GM18519 (cell line): Measurements from ENCODE around the gene SHROOM2.
"Not testable (repeated sequence)": the region's sequence is repeated elsewhere in the genome, so short reads cannot be mapped to it uniquely, and the experiment has no call there.

Experiments
- ATAC-seq: cut with Tn5 transposase; IDR thresholded peaks from one replicate; pipeline ENCODE4 v1.9.1; 2021; ENCODE audit warnings: mild to moderate bottlenecking, moderate library complexity; ENCODE audit not compliant: unreplicated experiment, low FRiP score

SHROOM2 gene

GRCh38 chrX:9829308-9830267, 43.4 kb downstream of the SHROOM2 start:
- peak; percentile 96 for ATAC-seq

- ATAC-seq = no peak
Observed at GRCh38 chrX:9832811-9833210, 46.6 kb downstream of the SHROOM2 start.

- no peak for ATAC-seq
Observed at GRCh38 chrX:9835585-9836210, 49.5 kb downstream of the SHROOM2 start.

- ATAC-seq = no peak
Observed at GRCh38 chrX:9842541-9842940, 56.3 kb downstream of the SHROOM2 start.

- no peak for ATAC-seq
Observed at GRCh38 chrX:9844936-9845577, 58.8 kb downstream of the SHROOM2 start.

- no peak for ATAC-seq
Observed at GRCh38 chrX:9845578-9845952, 59.3 kb downstream of the SHROOM2 start.

GRCh38 chrX:9846631-9847030, 60.4 kb downstream of the SHROOM2 start:
- ATAC-seq = no peak

- no peak for ATAC-seq
Observed at GRCh38 chrX:9847071-9847470, 60.8 kb downstream of the SHROOM2 start.

- no peak for ATAC-seq
Observed at GRCh38 chrX:9848718-9849479, 62.7 kb downstream of the SHROOM2 start.

GRCh38 chrX:9851890-9852289, 65.7 kb downstream of the SHROOM2 start:
- no peak for ATAC-seq

GRCh38 chrX:9853307-9853706, 67.1 kb downstream of the SHROOM2 start:
- ATAC-seq = no peak

GRCh38 chrX:9855561-9856283, 69.5 kb downstream of the SHROOM2 start:
- no peak for ATAC-seq

- ATAC-seq = no peak
Observed at GRCh38 chrX:9856588-9856987, 70.4 kb downstream of the SHROOM2 start.

- ATAC-seq = no peak
Observed at GRCh38 chrX:9857575-9858474, 71.6 kb downstream of the SHROOM2 start.

GRCh38 chrX:9858684-9859083, 72.5 kb downstream of the SHROOM2 start:
- ATAC-seq = not testable (repeated sequence)

GRCh38 chrX:9859711-9860555, 73.7 kb downstream of the SHROOM2 start:
- no peak for ATAC-seq

GRCh38 chrX:9860826-9861225, 74.6 kb downstream of the SHROOM2 start:
- ATAC-seq = no peak

GRCh38 chrX:9861711-9862110, 75.5 kb downstream of the SHROOM2 start:
- no peak for ATAC-seq
